GM10266 (cell line): ENCODE measurements around the gene PPIB.

Source experiments
- DNase-seq: peaks from one replicate; pipeline ENCODE4 v3.0.0; 2012; ENCODE audit errors: extremely low spot score
- TF ChIP-seq, protein P1 (sequence below): IDR thresholded peaks from 2 replicates; pipeline ENCODE4 v1.5.1; 2012; ENCODE audit warnings: mild to moderate bottlenecking, low read depth; ENCODE audit not compliant: control insufficient read depth, insufficient read depth; ENCODE audit errors: missing control alignments

The PPIB gene

DNA sequence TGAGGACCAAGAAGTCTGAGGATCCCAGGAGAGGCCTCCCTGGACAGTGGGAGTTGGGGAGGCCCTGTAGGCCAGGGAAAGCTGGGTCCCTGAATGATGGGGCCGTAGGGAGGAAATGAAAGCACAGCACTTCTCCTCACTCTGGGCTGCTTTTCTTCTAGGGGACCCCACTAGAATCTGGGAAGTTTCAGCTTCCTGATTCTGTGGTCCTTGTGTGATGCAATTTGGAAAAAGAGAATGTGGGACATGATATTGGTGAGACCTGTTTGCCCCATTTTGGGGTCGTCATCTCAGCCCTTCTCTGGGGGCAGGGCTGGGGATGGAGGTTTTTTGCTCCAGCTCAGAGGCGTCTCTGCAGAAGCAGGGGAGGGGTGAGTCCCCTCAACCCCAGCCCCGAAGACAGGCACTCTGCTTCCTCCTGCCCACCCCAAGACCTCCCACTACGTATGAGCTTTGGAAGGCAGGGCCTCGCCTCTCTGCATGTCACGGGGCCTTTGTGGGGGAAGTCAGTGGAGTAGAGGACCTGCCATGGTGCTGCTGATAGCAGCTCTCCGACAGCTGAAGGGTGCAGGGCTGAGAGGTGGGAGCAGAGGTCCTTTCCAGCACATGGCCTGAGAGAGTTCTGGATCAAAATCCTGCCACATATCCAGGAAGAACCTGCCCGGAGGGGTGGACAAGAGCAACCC lies 12.8 kb downstream of the PPIB start:
- TF ChIP-seq, protein P1, sequence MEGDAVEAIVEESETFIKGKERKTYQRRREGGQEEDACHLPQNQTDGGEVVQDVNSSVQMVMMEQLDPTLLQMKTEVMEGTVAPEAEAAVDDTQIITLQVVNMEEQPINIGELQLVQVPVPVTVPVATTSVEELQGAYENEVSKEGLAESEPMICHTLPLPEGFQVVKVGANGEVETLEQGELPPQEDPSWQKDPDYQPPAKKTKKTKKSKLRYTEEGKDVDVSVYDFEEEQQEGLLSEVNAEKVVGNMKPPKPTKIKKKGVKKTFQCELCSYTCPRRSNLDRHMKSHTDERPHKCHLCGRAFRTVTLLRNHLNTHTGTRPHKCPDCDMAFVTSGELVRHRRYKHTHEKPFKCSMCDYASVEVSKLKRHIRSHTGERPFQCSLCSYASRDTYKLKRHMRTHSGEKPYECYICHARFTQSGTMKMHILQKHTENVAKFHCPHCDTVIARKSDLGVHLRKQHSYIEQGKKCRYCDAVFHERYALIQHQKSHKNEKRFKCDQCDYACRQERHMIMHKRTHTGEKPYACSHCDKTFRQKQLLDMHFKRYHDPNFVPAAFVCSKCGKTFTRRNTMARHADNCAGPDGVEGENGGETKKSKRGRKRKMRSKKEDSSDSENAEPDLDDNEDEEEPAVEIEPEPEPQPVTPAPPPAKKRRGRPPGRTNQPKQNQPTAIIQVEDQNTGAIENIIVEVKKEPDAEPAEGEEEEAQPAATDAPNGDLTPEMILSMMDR: no peak

DNA sequence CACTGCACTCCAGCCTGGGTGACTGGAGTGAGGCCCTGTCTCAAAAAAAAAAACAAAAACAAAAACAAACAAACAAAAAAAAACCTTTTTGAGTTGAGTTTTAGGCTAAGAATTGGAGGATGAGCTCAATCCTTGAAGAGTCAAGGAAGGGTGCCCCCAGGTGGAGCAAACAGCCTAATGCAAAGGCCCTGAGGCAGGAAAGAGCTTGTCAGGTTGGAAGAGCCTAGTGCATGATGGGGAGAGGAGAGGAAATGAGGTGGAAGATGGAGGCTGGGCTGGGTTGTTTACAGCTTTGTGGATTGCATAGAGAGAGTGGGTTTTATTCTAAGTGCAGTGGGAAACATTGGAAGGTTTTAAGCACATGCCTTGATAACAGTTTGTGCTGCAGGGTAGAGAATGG lies 13.4 kb downstream of the PPIB start:
- peak; percentile 39 for DNase-seq
- TF ChIP-seq, protein P1: peak; percentile 43

More for the DNA sequence above, 12.8 kb downstream of the PPIB start:
- DNase-seq: peak; percentile 33

DNA sequence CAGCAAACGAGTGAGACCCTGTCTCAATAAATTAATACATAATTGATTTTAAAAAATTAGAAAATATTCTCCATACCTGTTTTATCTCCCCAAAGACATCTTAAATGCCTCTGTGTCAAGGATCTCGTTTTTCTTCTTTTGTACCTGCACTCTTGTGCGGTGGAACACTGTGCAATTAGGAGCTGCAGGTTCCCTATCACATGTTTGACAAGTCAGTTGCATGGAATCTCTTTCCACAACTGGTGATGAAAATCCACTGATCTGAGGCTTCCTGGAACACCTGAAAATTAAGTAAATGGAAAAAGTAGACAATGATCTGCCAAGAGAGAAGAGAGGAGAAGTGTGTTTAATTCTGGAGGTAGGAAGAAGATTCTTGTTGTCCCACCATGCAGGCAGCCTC lies 14.2 kb downstream of the PPIB start:
- TF ChIP-seq, protein P1: no peak
- DNase-seq: no peak

DNA sequence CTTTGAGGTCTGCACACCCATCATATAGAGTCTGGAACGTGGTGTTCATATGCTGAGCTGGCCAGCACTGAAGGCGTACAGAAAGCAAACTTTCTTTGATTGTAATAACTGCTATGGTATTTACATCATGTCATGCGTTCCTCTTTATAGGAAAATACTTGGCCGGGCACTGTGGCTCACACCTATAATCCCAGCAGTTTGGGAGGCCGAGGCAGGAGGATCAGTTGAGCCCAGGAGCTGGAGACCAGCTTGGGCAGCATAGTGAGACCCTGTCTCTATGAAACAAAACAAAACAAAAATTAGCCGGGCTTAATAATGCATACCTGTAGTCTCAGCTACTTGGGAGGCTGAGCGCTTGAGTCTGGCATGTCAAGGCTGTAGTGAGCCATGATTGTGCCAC lies 14.7 kb downstream of the PPIB start:
- DNase-seq: no peak
- TF ChIP-seq, protein P1: no peak

DNA sequence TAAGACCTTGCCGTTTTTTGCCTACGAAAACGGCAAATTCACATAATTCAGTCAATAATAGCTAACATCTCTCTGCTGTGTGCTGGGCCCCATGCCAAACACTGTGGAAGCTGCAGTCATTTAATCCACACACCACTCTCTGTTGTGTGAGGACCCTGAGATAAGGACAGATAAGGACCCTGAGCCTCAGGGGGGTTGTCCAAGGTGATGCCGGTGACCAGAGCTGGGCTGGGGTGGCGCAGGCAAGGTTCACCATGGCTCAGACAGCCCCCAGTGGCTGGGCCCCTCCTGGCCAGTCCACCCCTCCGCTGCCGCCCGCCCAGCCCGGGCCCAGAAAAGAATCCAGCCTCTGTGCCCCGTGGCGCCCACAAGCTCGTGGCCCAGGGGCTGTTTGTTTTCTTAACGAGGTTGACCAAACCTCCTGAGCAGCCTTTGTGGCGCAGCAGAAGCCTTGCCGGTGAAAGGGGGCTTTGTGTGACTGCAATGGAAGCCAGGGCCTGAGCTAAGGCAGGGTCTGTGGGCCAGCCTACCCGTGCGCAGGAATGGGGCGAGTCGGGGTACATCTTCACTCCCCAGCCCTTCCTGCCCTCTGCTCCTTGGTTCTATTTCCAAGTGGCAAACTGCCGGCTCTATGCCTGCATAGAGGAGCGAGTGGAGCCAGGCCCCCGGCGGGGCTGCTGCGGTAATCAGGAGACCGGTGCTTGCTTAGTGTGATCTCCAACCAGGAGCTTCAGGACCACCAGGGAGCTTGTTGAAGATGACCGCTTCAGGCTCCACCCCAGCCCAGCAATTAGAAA lies 15.7 kb downstream of the PPIB start:
- TF ChIP-seq, protein P1: no peak
- no peak for DNase-seq

DNA sequence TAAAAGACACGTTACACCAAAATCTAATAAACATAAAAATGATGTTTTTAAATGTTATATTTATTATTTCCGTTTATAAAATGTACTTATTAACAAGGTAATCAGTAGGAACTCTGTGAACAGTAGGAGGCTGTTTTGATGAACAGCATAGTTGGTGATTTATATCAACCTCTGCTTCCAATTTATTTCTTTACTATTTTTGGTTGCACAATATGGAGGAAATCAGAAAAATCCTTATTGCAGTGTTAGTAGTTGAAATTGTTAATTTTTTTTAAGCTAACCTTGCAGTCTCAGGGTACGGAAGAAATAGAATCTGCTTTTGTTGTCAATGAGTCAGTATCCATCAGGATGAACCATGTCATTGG lies 16.3 kb downstream of the PPIB start:
- TF ChIP-seq, protein P1: no peak
- DNase-seq: no peak

DNA sequence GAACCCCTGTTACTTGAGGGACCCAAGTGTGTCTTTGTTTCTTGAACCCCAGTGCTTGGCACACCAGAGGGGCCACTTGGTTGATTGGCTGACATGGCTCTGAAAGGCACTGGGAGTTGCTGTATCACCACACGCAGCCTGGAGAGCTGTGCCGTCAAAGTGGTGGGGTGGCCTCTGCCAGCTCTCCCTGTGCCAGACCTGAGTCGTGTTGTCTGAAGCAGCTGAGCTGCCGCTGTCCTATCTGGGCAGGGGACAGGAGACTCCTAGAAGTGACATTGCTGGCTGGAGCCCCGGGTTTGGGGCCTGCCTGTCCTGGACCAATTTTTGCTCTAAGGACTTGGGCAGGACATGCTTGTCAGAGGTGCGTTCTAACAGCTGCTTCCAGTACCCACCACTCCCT lies 16.8 kb downstream of the PPIB start:
- DNase-seq: no peak
- TF ChIP-seq, protein P1: no peak
